ENCODE results near the gene EARS2.
"Not testable (repeated sequence)": the region's sequence is repeated elsewhere in the genome, so short reads cannot be mapped to it uniquely, and the experiment has no call there.

Gene EARS2

DNA sequence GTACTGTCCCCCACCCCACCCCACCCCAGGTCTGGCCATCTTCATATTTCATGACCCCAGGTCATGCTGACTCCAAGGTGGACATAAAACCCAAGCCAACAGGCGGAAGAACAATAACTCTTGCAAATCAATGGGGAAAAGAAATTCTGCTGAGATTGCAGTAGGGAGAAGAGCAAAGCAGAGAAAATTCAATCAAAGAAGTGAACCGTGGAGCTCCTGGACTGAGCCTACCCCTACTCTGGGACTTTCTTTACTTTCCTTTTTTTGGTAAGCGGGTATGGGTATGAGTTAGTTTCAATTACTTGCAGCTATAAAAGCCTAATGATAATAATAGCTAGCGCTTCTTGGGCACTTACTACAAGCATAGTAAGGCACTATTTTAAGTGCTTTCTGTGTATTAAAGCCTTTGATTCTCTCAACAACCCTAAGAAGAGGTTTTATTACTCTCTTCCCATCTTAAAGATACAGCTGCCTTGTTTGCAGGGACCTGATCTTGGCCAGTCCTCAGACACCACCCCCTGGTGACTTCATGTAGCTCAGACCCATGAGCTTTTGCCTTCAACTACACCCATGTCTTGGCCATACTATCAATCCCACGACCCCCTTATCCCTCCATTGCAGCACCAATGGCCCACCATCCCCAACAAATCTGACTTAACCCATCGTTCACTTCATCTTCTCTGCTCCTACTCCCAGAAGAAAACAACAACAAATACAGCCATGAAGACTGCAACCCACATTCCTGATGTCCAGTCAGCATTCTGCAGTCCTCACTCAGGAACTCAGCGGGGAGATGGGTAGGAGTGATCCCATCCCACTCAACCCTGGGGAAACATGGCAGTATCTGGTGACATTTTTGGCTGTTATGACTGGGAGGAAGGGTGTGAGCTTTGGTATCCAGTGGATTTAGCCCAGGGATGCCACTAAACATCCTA lies 51.2 kb downstream of the EARS2 start:
- no peak for DNase-seq (ENCODE audit: low spot score)

DNA sequence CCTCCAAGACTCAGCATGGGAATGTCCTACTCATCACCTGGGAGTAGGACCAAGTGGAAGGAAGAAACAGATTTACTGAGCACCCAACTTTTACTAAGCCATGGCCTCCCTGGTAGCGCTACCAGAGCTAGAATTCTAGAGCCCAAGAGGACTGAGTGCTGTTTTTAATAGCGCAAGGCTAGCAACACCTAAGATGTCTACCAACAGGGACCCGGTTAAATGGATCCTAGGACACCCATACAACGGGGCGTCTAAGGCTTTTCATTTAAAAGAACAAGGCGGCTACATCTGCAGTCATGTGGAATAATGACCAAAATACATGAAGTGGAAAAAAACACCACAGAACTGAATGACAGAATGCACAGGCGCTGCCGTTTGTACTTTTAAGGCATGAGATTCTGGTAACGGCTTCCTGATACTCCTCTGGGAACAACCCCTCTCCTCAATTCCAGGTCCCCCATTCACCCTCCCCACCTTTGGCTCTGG lies 51.9 kb downstream of the EARS2 start:
- no peak for DNase-seq (ENCODE audit: low spot score)

DNA sequence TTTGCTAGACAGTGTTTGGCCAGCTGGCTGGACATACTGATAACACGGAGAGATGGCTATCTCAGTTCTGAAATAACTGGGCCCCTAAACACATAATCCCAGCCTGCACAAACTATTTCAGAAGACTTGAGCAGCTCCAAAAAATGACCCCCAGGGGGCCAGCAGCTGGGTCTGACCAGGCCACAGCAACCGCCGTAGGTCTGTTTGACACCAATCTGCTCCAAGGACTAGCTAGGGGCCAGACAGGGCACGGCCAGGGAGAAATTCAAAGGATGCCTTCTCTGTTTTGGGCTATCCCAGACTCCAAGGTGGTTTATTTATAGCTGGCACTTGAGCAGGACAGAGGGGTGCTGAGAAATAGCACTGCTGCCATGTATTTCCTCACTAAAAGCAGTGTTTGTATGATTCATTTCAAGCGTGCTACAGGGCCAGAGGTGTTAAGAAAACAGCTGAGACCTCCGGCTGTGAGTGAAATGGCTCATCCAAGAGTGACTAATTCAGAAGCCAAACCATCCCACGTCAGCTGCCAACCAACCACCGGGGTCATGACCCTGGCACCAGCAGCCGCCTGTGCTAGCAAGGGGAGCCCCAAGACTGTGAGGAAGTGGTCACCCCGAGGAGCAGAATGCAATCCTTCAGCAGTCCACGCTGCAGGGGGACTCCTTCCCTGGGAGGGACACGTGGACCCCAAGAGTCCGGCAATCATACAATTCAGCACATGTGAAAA lies 52.5 kb downstream of the EARS2 start:
- no peak for DNase-seq (ENCODE audit: low spot score)

DNA sequence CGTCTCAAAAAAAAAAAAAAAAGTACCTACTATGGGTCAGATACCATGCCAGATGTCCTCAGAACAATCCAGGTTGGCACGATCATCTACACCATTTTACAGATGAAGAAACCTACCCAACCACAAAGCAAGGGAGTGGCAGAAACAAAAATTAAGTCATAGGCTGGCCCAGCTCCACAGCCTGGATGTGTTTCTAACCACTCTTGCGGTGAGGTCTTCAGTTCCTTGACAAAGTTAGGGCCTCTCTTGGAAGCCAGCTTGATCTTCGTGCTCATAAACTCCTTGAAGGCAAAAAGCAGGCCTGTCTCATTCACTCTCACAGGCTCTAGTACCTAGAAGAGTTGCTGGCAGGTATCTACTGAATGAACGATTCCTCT lies 53.1 kb downstream of the EARS2 start:
- no peak for DNase-seq (ENCODE audit: low spot score)

DNA sequence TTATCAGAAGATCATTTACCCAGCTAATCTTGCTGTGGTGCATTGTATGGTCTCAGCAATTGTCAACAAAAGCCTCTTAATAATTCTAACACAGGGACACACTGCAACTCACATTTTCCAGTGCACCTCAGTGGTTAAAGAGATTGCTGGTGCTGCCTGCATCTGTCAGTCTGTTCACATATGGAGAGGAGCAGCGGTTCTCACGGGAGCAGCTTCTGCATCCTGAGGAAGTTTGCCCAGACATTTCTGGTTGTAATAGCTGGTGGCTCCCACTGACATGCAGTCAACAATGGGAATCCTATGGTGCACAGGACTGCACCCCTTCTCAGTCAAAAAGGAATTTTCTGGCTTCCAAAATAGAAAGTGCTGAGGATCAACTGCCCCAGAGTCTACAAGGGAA lies 54.7 kb downstream of the EARS2 start:
- no peak for DNase-seq (ENCODE audit: low spot score)

DNA sequence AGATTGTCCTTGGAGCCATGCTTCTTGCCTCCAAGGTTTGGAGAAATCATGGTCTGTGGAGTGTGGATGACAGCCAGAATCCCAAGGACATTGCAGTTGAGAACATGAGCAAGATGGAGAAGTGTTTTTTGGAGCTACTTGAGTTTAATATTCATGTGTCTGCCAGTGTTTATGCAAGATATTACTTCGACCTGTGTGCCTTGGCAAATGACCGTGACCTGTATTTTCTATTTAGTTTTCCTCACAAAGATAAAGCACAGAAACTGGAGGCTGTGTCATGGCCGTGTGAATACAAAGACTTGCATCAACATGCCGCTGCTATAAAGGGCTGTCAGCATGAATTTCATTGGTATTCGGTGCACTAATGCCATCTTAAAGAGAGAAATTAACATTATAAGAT lies 55.9 kb downstream of the EARS2 start:
- DNase-seq (ENCODE audit: low spot score): no peak

DNA sequence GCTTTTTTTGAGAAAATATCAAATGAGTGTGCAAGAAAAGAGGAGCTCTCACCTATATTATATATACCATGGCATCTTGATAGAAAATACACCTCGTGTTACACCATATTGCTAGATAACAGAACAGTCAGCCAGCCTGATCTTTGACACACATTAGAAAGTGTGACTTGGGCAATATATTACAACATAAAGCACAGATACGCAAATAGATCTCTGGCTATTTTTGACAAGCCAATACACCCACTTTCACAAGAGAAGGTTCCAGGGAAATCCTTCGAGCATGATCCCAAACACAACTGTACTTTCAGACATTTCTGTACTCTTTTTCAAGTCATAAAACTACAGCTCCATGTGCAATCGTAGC lies 56.3 kb downstream of the EARS2 start:
- no peak for DNase-seq (ENCODE audit: low spot score)

DNA sequence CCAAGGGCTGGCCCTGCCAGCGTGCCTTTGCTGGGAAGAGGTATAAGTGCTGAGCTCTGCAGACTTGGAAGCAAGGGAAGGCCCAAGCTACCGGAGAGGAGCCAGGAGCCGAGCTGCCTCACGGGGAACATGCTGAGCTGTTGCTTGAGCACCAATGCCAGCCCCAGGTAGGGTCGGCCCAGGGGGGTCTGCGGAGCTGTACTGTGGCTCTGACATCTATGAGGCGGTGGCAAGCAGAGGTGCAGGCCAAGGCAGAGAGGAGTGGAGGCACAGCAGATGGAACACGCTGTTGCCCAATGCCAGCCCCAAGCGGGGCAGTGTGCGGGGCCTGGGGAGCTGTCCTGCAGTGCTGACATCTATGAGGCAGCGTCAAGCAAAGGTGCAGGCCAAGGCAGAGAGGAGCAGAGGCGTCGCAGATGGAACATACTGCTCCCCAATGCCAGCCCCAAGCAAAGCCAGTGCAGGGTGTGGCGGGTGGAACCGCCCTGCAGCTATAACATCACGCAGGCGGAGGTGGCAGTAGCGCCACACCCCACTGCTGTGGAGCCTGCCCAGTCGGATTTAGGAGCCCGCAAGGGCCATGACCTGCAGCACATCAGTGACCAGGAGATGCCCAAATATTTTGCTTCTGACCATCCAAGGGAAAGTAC lies 56.8 kb downstream of the EARS2 start:
- DNase-seq (ENCODE audit: low spot score): no peak

DNA sequence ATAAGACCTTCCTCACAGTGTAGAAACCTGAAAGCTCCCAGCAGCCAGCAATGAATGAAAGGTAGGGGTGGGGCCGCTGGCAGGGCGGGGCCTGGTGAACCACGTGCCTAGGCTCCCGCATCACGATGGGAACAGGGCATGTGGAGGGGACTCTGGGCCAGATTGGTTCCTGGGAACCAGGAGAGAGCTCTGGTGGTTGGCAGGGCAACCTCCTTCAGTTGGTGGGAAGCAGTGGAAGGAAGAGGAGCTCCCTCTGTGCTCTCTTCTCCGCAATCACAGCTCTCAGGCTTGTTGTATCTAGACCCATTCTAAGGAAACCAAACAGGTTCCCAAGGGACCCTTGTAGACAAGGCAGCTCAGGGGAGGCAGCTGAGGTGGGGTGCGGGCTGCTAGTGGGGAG lies 57.3 kb downstream of the EARS2 start:
- DNase-seq (ENCODE audit: low spot score): no peak

DNA sequence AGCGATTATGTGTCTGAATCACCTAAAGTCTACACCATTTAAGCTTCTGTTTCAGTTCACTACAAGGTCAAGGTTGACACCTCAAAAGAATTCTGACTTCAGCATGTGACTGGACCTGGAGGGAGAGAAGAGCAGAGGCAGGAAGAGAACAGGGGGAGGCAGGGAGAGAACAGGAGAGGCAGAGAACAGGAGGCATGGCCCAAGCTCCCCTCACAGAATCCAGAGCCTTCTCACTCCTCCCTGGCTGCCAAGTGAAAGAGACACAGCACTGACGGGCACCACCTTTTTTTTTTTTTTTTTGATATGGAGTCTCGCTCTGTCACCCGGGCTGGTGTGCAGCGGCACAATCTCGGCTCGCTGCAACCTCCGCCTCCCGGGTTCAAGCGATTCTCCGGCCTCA lies 58.3 kb downstream of the EARS2 start:
- no peak for DNase-seq (ENCODE audit: low spot score)

DNA sequence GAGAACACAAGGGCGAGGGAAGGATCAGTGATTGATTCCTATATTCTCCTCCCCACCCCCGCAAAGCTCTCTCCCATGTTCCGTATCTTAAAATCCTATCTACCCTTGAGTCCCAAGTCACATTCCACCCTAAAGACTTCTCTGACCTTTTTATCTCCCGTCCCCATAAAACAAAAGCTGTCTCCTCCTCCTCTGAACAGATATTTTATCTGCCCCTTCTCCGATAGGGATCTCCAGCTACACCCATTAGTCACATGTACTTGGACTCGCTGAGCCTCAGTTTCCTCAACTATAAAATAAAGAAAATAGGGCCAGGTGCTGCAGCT lies 59.6 kb downstream of the EARS2 start:
- no peak for DNase-seq (ENCODE audit: low spot score)

DNA sequence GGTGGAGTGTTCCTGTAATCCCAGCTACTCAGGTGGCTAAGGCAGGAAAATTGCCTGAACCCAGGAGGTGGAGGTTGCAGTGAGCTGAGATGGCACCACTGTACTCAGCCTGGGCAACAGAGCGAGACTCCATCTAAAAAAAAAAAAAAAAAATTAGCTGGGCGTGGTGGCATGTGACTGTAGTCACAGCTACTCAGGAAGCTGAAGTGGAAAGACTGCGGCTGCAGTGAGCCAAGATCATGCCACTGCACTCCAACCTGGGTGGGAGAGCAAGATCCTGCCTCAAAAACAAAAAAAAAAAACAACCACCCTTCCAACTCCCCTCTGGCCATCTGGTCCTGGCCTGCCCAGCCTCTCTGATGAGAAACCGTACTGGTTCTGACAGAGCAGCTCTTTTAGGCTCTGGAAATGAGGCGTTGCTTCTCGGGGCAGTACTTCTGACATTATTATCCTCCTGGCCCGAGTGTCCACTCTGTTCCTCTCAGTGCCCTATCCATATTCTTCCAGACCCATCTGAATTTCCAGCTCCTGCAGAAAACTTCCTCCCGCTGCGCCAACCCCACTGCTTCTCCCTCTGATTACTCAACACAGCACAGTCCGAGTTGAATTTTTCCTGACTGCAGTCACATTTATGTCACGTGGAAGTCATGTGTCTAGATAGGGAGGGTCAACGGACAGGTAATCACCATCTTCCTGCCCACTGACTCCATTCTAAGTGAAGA lies 60.2 kb downstream of the EARS2 start:
- no peak for DNase-seq (ENCODE audit: low spot score)

DNA sequence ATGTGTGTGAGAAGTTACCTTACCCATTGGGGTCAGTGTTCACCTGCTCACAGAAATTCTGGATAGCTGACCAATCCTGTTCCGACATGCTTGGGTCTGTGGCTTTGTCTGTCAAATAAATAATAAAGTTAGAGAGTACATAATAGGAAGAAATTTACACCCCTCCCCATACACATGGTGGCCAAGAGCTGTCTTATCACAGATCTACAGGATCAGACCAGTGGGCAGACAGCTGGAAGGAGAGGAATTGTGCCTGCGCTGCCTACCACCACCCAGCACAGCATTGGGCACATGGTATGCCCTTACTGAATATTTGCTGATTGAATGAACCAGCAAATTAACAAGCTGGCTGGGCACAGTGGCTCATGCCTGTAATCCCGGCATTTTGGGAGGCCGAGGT lies 61.5 kb downstream of the EARS2 start:
- no peak for DNase-seq (ENCODE audit: low spot score)

DNA sequence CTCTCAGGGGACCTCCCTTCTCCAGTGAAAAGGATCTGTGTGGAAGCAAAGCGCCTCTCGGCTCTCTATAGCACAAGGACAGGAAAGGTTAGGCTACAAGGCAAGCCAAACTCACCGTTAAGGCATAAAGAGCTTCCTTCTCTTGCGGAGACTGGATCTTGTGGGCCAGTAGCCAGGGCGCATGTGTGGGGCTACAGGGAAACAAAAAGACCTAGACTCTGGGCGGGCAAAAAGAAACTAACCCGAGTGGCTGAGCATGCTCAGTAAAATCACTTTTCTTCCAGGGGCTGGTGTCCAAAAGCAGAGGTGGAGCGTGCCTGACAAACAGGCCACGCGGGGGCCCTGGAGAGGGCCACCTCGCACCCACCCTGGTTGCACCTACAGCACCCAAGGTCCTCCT lies 63.0 kb downstream of the EARS2 start:
- no peak for DNase-seq (ENCODE audit: low spot score)

DNA sequence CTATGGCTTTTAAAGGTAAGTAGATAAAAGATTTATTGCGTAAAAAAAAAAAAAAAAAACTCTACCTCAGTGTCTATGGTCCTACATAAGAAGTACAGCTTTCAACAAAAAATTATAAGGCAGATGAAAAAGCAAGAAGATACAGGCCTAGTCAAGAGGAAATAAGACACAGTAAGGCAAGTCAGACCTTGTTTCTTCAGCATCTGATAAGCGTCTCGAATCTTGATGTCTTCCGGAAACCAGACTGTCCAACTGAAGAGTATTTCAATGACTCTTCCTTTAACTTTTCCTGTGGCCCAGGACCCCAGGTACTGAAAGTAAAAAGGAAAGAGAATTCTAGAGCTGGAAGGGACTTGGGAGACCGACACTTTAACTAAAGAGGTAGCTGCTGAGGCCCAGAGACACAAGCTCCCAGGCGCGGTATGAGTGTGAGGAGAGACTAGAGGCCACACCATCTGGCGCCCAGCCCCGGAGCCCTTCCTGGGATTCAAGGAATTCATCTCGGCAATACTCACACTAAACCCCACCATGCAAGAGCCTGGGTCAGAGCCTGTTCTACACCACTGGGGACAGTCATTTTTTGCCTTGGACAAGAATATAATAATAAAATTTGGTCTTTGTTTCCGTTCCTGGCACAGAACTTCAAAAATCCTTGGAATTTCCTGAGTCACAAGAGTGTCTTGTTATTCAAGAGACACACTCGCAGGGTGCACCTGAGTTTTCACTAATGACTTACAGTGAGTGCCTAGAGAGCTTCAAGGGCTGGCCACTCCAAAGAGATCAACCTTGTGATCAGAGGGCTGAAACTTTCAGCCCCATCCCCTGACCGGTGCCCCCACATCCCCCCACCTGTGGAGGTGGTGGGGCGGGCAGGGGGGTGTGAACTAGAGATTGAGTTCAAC lies 65.4 kb downstream of the EARS2 start:
- no peak for DNase-seq (ENCODE audit: low spot score)

DNA sequence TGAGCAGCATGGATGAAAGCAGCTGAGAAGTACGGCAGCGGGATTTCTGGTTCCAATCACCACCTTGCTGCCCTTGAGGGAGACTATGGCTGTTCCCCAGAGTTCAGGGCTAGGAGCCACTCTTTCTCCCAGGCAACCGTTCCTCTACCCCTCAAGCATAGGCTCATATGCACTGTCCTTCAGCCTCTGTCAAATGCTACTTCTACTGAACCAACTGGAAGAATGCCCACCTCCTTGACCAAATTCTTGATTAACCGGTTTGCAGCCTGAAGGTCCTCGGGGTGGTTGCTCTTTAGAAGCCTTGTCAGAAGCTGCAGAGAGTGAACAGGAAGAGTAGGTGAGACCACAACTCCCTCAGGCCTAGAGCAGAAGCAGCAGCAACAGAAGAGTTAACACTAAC lies 70.7 kb downstream of the EARS2 start:
- no peak for DNase-seq (ENCODE audit: low spot score)

DNA sequence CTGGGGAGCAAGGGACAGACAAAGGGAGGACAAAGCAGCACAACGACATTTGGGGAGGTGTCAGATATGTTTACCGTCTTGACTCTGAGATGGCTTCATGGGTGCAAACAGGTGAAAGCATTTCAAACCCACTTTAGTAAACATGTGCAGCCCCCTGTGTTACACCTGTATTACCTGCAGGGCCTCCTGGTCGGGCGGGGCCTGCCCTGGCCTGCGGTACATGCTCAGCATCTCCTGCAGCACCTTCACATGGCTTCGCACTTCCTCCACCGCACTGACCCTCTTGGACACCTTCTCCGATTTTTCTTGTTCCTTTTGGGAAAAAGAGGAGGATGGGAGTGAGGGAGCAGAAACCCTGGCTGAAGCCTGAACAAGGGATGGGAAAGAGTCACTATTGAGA lies 71.3 kb downstream of the EARS2 start:
- DNase-seq (ENCODE audit: low spot score): no peak

DNA sequence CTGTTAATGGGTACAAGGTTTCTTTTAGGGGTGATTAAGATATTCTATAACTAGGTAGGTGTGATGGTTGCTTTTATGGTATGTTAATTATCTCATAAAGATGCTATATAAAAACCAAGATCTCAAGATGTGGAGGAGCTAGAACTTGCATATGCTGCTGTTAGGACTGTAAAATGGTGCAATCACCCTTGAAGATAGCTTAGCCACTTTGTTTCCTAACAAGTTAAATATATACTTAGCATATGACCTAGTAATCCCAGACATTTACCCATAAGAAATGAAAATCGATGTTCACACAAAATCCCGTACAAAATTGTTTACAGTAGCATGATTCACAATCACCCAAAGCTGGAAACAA lies 71.9 kb downstream of the EARS2 start:
- no peak for DNase-seq (ENCODE audit: low spot score)

DNA sequence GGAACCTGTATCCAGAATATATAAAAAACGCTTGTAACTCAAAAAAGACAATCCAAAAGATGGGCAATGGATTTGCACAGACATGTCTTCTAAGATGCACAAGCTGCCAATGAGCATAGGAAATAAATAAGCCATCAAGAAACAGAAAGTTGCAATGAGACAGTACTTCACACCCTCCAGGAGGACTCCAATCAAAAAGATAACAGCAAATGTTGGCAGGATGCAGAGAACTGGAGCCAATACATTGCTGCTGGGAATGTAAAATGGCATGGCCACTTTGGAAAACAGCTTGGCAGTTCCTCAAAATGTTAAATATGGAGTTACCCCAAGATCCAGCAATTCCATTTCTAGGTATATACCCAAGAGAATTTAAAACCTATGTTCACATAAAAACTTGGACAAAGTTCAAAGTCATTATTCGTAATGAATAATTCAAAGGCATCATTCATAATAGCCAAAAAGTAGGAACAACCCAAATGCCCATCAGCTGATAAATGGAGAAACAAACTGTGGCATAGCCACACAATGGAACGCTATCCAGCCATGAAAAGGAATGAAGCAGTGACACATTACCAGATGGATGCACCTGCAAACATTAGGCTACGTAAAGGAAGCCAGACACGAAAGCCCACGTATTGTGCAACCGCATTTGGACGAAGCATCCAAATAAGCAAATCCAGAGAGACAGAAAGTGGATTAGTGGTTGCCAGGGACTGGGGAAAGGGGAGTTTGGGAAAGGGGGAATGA lies 72.5 kb downstream of the EARS2 start:
- no peak for DNase-seq (ENCODE audit: low spot score)

DNA sequence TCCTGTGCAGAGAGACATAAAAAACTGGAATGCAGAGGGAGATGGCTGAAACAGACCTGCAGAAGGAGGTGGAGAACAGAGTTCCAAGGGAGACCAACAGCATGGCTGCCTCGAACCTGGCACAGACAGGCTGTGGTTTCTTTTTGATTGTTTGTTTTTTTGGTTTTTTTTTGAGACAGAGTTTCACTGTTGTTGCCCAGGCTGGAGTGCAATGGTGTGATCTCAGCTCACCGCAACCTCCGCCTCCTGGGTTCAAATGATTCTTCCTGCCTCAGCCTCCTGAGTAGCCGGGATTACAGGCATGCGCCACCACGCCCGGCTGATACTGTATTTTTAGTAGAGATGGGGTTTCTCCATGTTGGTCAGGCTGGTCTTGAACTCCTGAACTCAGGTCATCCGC lies 73.7 kb downstream of the EARS2 start:
- not testable (repeated sequence) for DNase-seq (ENCODE audit: low spot score)

Data from SK-N-DZ (cell line).